Neuronal stem cell (in vitro differentiated cells): ENCODE results near the gene WDR18.

ENCODE experiments used
- DNase-seq: peaks from one replicate; pipeline ENCODE4 v3.0.0-alpha.2; 2013; ENCODE audit warnings: low spot score
- H2AFZ ChIP-seq: one replicate; pipeline ENCODE4 v1.6.1; 2013; ENCODE audit warnings: mild to moderate bottlenecking, low read length, inconsistent platforms
- H2AK5ac ChIP-seq: 2 replicates; pipeline ENCODE4 v1.6.1; 2013; ENCODE audit warnings: low read depth, mild to moderate bottlenecking, inconsistent platforms, low read length, moderate library complexity, mixed read lengths
- H2BK120ac ChIP-seq: 2 replicates; pipeline ENCODE4 v1.6.1; 2013; ENCODE audit warnings: low read depth, mild to moderate bottlenecking, inconsistent platforms, low read length, moderate library complexity, mixed read lengths
- H2BK12ac ChIP-seq: one replicate; pipeline ENCODE4 v1.6.1; 2013; ENCODE audit warnings: low read length, inconsistent platforms
- H2BK15ac ChIP-seq: 2 replicates; pipeline ENCODE4 v1.6.1; 2013; ENCODE audit warnings: mild to moderate bottlenecking, low read length, inconsistent platforms, mixed read lengths
- H2BK5ac ChIP-seq: one replicate; pipeline ENCODE4 v1.6.1; 2013; ENCODE audit warnings: inconsistent platforms, mild to moderate bottlenecking, low read length, moderate library complexity
- H3K14ac ChIP-seq: one replicate; pipeline ENCODE4 v1.6.1; 2013; ENCODE audit warnings: low read length, inconsistent platforms
- H3K18ac ChIP-seq: 2 replicates; pipeline ENCODE4 v1.6.1; 2013; ENCODE audit warnings: low read length, inconsistent platforms
- H3K23ac ChIP-seq: 2 replicates; pipeline ENCODE4 v1.6.1; 2013; ENCODE audit warnings: low read depth, mild to moderate bottlenecking, mixed read lengths, low read length, inconsistent platforms; ENCODE audit not compliant: poor library complexity
- H3K27ac ChIP-seq: replicated peaks from 3 replicates; pipeline ENCODE4 v1.5.1; 2013; ENCODE audit warnings: low read length, inconsistent platforms
- H3K27me3 ChIP-seq, 3 experiments: 2 replicates each; pipeline ENCODE4 v1.6.1; 2013; ENCODE audit warnings: low read length in 3 of 3, mild to moderate bottlenecking in 2 of 3, inconsistent platforms in 1 of 3, low read depth in 1 of 3, mixed read lengths in 1 of 3, moderate library complexity in 1 of 3; ENCODE audit not compliant: control insufficient read depth in 3 of 3, insufficient read depth in 3 of 3
- H3K36me3 ChIP-seq, 2 donors: replicated peaks in 1 of 2; 2 replicates each; pipeline ENCODE4 v1.6.1; 2013; ENCODE audit warnings: low read length in 2 of 2; ENCODE audit not compliant: control insufficient read depth in 2 of 2, insufficient read depth in 2 of 2
- H3K4ac ChIP-seq: 2 replicates; pipeline ENCODE4 v1.6.1; 2013; ENCODE audit warnings: inconsistent platforms, mild to moderate bottlenecking, low read length, moderate library complexity
- H3K4me1 ChIP-seq, 2 donors: 1 replicate in 1 of 2; 2 replicates in 1 of 2; pipeline ENCODE4 v1.6.1; 2013; ENCODE audit warnings: low read length in 2 of 2, low read depth in 1 of 2; ENCODE audit not compliant: control insufficient read depth in 2 of 2, insufficient read depth in 1 of 2
- H3K4me2 ChIP-seq: one replicate; pipeline ENCODE4 v1.6.1; 2013; ENCODE audit warnings: mild to moderate bottlenecking, low read length, inconsistent platforms; ENCODE audit not compliant: insufficient read depth, poor library complexity, severe bottlenecking
- H3K4me3 ChIP-seq, 2 donors: 2 replicates each; pipeline ENCODE4 v1.5.1; 2013; ENCODE audit warnings: low read length in 2 of 2, mild to moderate bottlenecking in 2 of 2, inconsistent platforms in 1 of 2, moderate library complexity in 1 of 2
- H3K79me1 ChIP-seq: one replicate; pipeline ENCODE4 v1.6.1; 2013; ENCODE audit warnings: low read depth, mild to moderate bottlenecking, inconsistent platforms, low read length, moderate library complexity
- H3K9ac ChIP-seq: one replicate; pipeline ENCODE4 v1.6.1; 2013; ENCODE audit warnings: mild to moderate bottlenecking, low read depth, low read length, inconsistent platforms; ENCODE audit not compliant: poor library complexity
- H3K9me3 ChIP-seq, 2 donors: replicated peaks in 1 of 2; 2 replicates each; pipeline versions ENCODE3 to v1.6.1; 2013; ENCODE audit warnings: low read length in 2 of 2, mild to moderate bottlenecking in 2 of 2, inconsistent platforms in 1 of 2, low read depth in 1 of 2, mixed read lengths in 1 of 2, moderate library complexity in 1 of 2; ENCODE audit not compliant: control insufficient read depth in 2 of 2, insufficient read depth in 1 of 2
- H4K8ac ChIP-seq: one replicate; pipeline ENCODE4 v1.6.1; 2013; ENCODE audit warnings: low read depth, mild to moderate bottlenecking, inconsistent platforms, low read length, moderate library complexity
- H4K91ac ChIP-seq: one replicate; pipeline ENCODE4 v1.6.1; 2013; ENCODE audit warnings: low read length, low read depth, mild to moderate bottlenecking, inconsistent platforms; ENCODE audit not compliant: poor library complexity
- WGBS, 2 donors: extraction: QIAGEN DNeasy Blood & Tissue Kit; methylation state at CpG; one replicate each; pipeline ENCODE4 v1.1.7; 2013; ENCODE audit warnings: missing lambda C conversion rate in 2 of 2, mixed read lengths in 1 of 2; ENCODE audit not compliant: insufficient read length in 2 of 2, insufficient replicate concordance in 1 of 2; ENCODE audit errors: extremely low coverage in 2 of 2; 5-methylcytosine and 5-hydroxymethylcytosine counted together

Gene WDR18

GRCh38 chr19:944663-945241, 39.4 kb upstream of the WDR18 start:
- Histone ChIP-seq H3K14ac (no peak overlapping the region), H3K4me2 (no peak overlapping the region), H2BK120ac (no peak overlapping the region), H3K4me1 (peaks cover 0 to 9% of the 10 kb centered on the region in 2 donors), H3K4ac (no peak overlapping the region), H3K18ac (no peak overlapping the region), H2BK15ac (no peak overlapping the region), H3K27ac (no peak overlapping the region), H3K79me1 (peaks cover 46% of the 10 kb centered on the region), H3K27me3 (no peaks in the 10 kb centered on the region), H2BK5ac (no peak overlapping the region), H4K91ac (no peak overlapping the region), H4K8ac (no peak overlapping the region), H3K4me3 (no peak overlapping the region), H3K9ac (no peak overlapping the region), H2AK5ac (no peak overlapping the region), H2BK12ac (no peak overlapping the region), H3K23ac (peak overlapping the region; percentile 93), H2AFZ (no peak overlapping the region), H3K36me3 (peaks cover 25 to 58% of the 10 kb centered on the region in 2 donors), H3K9me3 (peaks cover 0 to 5% of the 10 kb centered on the region in 2 donors)
- WGBS, 2 donors = no CpG with 5 or more reads among the region's 22 CpGs
- DNase-seq = no peak

- Histone ChIP-seq H3K36me3 (peaks cover 24 to 50% of the 10 kb centered on the region in 2 donors), H2BK12ac (no peak overlapping the region), H3K4me1 (peaks cover 0 to 9% of the 10 kb centered on the region in 2 donors), H4K8ac (no peak overlapping the region), H2BK5ac (no peak overlapping the region), H3K9me3 (peaks cover 0 to 5% of the 10 kb centered on the region in 2 donors), H2AK5ac (no peak overlapping the region), H3K27me3 (no peaks in the 10 kb centered on the region), H3K79me1 (peaks cover 46% of the 10 kb centered on the region), H4K91ac (no peak overlapping the region), H3K14ac (no peak overlapping the region), H3K27ac (no peak overlapping the region), H2BK120ac (no peak overlapping the region), H3K4me2 (no peak overlapping the region), H2AFZ (no peak overlapping the region), H3K9ac (no peak overlapping the region), H3K4me3 (peak overlapping the region in 1 of 2 donors; percentile 63), H3K4ac (no peak overlapping the region), H2BK15ac (no peak overlapping the region), H3K23ac (no peak overlapping the region), H3K18ac (no peak overlapping the region)
- WGBS, 2 donors = no CpG with 5 or more reads among the region's 37 CpGs
- DNase-seq = no peak
Measured at GRCh38 chr19:945401-946252, 38.5 kb upstream of the WDR18 start.

- no peak overlapping the region for H2BK120ac ChIP-seq
- H2AK5ac ChIP-seq = no peak overlapping the region
- H3K4me1 ChIP-seq = peaks cover 0 to 4% of the 10 kb centered on the region in 2 donors
- H2BK15ac ChIP-seq = no peak overlapping the region
- WGBS, 2 donors = no CpG with 5 or more reads among the region's 30 CpGs
- H4K91ac ChIP-seq = no peak overlapping the region
- H3K27me3 ChIP-seq = no peaks in the 10 kb centered on the region
- no peak overlapping the region for H2BK12ac ChIP-seq
- no peak overlapping the region for H4K8ac ChIP-seq
- H3K4me3 ChIP-seq = no peak overlapping the region
- DNase-seq = no peak
- H3K23ac ChIP-seq = peak overlapping the region; percentile 85
- peaks cover 20 to 38% of the 10 kb centered on the region in 2 donors for H3K36me3 ChIP-seq
- peaks cover 0 to 5% of the 10 kb centered on the region in 2 donors for H3K9me3 ChIP-seq
- H3K9ac ChIP-seq = no peak overlapping the region
- H3K14ac ChIP-seq = no peak overlapping the region
- H3K79me1 ChIP-seq = peaks cover 35% of the 10 kb centered on the region
- no peak overlapping the region for H2AFZ ChIP-seq
- no peak overlapping the region for H3K4ac ChIP-seq
- peak overlapping the region; percentile 57 for H3K18ac ChIP-seq
- H2BK5ac ChIP-seq = peak overlapping the region; percentile 13
- H3K27ac ChIP-seq = no peak overlapping the region
- H3K4me2 ChIP-seq = no peak overlapping the region
Measured at GRCh38 chr19:947090-947706, 36.9 kb upstream of the WDR18 start.
